GM10266 (cell line): ENCODE data around the gene SF3B2.

Experiments used
- DNase-seq: peaks from one replicate; pipeline ENCODE4 v3.0.0; 2012; ENCODE audit errors: extremely low spot score
- TF ChIP-seq, protein P1 (sequence below): IDR thresholded peaks from 2 replicates; pipeline ENCODE4 v1.5.1; 2012; ENCODE audit warnings: mild to moderate bottlenecking, low read depth; ENCODE audit not compliant: control insufficient read depth, insufficient read depth; ENCODE audit errors: missing control alignments

SF3B2 gene

GRCh38 chr11:66052664-66052982 is 459 bp downstream of the SF3B2 start:
- DNase-seq, result no peak
- TF ChIP-seq, protein P1, sequence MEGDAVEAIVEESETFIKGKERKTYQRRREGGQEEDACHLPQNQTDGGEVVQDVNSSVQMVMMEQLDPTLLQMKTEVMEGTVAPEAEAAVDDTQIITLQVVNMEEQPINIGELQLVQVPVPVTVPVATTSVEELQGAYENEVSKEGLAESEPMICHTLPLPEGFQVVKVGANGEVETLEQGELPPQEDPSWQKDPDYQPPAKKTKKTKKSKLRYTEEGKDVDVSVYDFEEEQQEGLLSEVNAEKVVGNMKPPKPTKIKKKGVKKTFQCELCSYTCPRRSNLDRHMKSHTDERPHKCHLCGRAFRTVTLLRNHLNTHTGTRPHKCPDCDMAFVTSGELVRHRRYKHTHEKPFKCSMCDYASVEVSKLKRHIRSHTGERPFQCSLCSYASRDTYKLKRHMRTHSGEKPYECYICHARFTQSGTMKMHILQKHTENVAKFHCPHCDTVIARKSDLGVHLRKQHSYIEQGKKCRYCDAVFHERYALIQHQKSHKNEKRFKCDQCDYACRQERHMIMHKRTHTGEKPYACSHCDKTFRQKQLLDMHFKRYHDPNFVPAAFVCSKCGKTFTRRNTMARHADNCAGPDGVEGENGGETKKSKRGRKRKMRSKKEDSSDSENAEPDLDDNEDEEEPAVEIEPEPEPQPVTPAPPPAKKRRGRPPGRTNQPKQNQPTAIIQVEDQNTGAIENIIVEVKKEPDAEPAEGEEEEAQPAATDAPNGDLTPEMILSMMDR, result no peak

DNA sequence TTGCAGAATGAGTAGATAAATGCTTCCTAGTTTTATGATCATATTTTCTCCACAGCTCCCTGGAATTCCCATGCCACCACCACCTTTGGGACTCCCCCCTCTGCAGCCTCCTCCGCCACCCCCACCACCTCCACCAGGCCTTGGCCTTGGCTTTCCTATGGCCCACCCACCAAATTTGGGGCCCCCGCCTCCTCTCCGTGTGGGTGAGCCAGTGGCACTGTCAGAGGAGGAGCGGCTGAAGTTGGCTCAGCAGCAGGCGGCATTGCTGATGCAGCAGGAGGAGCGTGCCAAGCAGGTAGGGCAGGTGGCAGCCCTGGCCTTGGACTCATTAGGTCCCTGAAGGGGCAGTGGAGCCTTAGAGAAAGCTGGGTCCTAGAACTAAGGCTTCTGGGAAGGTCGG is 2.9 kb downstream of the SF3B2 start:
- TF ChIP-seq, protein P1, result no peak
- DNase-seq, result no peak

DNA sequence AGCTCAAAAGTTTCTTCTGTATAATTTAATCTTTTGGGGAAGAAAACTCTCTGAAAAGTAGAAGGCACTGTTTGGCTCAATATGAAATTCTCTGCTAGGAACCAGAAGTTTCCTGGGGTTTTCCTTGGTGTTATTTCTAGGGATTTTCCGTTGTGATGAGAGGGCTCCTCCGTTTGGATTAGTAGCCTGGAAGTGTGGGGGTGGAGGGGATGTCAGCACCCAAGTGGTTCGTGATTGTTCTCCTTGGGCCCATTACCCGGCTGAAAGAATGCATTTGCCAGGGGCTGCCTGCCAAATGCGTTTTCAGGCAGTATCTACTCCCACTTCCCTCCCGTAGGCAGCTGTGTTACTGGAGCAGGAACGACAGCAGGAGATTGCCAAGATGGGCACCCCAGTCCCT is 4.3 kb downstream of the SF3B2 start:
- DNase-seq, result no peak
- TF ChIP-seq, protein P1, result no peak

- no peak for DNase-seq
- TF ChIP-seq, protein P1, result no peak
Observed at GRCh38 chr11:66059966-66060680, 8.0 kb downstream of the SF3B2 start.

- TF ChIP-seq, protein P1, result no peak
- DNase-seq, result no peak
Observed at GRCh38 chr11:66061268-66061667, 9.1 kb downstream of the SF3B2 start.

DNA sequence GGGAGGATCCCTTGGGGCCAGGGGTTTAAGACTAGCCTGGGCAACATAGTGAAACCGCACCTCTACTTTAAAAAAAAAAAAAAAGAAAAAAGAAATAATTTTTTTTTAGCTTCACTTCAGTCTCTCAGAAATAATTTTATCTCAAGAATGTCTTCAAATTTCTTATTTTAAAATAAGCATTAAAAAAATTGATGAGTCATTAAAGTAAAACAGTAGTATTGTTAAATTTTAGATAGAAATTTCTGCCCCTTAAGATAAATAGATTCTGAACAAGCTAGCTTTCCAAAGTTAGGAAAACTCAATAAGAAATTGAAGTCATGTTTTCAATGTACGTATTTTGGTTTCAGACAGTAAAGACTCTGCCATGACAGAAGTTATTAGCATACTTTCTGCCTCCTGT is 10.2 kb downstream of the SF3B2 start:
- no peak for DNase-seq
- TF ChIP-seq, protein P1, result no peak

DNA sequence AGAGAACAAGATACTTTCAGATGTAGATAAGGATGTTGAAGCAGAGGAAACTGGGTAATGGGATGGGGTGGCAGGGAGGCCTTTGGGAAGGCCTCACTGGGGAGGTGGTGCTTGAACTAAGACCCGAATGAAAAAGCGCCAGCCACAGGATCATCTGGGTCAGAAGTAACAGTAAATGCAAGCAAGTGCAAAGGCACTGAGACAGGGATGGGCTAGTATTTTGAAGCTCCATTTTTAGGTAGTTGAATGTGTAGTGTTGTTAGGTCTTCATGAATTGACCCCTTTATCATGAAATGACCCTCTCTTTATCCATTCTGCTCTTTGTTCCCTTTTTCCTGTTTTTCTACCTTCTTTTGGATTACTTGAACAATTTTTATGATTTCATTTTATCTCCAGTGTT is 11.7 kb downstream of the SF3B2 start:
- DNase-seq, result no peak
- TF ChIP-seq, protein P1, result no peak
